ENCODE data around the gene CPT1C.

Gene CPT1C

DNA sequence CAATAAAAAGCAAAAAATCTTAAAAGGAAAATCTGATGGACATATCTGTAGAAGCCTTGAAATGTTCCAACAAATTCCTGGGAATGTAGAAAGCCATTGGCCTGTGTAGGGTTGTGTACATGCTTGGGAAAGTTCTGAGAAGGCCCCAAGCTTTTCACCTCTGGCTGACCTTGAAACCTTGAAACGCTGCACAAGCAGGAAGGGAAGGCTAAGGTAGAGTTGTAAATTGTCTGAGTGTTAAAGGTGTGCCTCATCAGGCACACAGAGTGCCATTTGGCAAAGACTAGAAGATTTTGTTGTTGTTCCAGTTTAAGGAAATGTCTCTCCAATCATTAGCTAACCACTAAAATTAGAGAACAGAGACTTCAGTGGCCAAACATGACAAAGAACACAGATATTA is 61.8 kb downstream of the CPT1C start:
- peaks cover 24% of the 10 kb centered on the region for H3K4me1 ChIP-seq (ENCODE audit: control insufficient read depth, insufficient read depth, low read length)
- no peak overlapping the region for H3K4me3 ChIP-seq (ENCODE audit: low read length)
- H3K9ac ChIP-seq (ENCODE audit: low read length): no peak overlapping the region
- no peaks in the 10 kb centered on the region for H3K27me3 ChIP-seq (replicated peaks; ENCODE audit: control insufficient read depth, insufficient read depth, low read length)
- no peaks in the 10 kb centered on the region for H3K36me3 ChIP-seq (ENCODE audit: control insufficient read depth, insufficient read depth, low read length, severe bottlenecking)
- H3K9me3 ChIP-seq (ENCODE audit: control insufficient read depth, low read length): peaks cover 7% of the 10 kb centered on the region
- no peak for DNase-seq (ENCODE audit: low read depth)

DNA sequence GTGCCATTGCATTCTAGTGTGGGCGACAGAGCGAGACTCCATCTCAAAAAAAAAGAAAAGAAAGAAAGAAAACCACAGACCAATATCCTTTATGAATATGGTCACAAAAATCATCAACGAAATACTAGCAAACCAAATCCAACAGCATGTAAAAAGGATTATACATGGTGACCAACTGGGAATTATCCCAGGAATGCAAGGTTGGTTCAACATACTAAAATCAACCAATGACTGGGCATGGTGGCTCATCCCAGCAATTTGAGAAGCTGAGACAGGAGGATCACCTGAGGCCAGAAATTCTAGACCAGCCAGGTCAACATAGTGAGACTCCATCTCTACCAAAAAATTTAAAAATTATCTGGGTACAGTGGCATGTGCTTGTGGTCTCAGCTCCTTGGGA is 65.0 kb downstream of the CPT1C start:
- DNase-seq (ENCODE audit: low read depth): no peak
- Histone ChIP-seq H3K36me3 (ENCODE audit: control insufficient read depth, insufficient read depth, low read length, severe bottlenecking) (no peaks in the 10 kb centered on the region), H3K4me3 (ENCODE audit: low read length) (no peak overlapping the region), H3K4me1 (ENCODE audit: control insufficient read depth, insufficient read depth, low read length) (peaks cover 29% of the 10 kb centered on the region), H3K9ac (ENCODE audit: low read length) (peak overlapping the region; percentile 20), H3K9me3 (ENCODE audit: control insufficient read depth, low read length) (peaks cover 7% of the 10 kb centered on the region), H3K27me3 (replicated peaks; ENCODE audit: control insufficient read depth, insufficient read depth, low read length) (no peaks in the 10 kb centered on the region)

DNA sequence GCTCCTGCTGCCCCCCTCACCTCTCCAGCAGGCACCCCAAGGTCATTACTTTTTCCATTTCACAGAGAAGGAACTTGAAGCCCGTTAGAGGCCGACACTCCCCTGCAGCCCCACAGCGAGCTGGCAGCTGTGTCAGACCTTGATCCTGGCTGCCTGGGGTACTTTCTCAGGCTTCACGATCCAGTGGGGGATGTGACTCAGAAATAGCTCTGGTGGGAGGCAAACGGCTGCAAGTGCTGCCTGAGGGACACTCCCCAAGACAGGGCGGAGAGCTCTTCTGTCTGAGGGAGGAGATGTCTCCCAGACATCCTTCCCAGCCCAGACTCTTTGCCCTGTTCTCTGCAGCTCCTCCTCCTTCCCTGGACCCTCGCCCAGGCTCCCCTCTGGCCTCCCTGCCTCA is 67.4 kb downstream of the CPT1C start:
- Histone ChIP-seq H3K9ac (ENCODE audit: low read length) (peak overlapping the region; percentile 73), H3K36me3 (ENCODE audit: control insufficient read depth, insufficient read depth, low read length, severe bottlenecking) (no peaks in the 10 kb centered on the region), H3K4me1 (ENCODE audit: control insufficient read depth, insufficient read depth, low read length) (peaks cover 34% of the 10 kb centered on the region), H3K27me3 (replicated peaks; ENCODE audit: control insufficient read depth, insufficient read depth, low read length) (no peaks in the 10 kb centered on the region), H3K9me3 (ENCODE audit: control insufficient read depth, low read length) (peaks cover 7% of the 10 kb centered on the region), H3K4me3 (ENCODE audit: low read length) (no peak overlapping the region)
- DNase-seq (ENCODE audit: low read depth): peak; percentile 42

DNA sequence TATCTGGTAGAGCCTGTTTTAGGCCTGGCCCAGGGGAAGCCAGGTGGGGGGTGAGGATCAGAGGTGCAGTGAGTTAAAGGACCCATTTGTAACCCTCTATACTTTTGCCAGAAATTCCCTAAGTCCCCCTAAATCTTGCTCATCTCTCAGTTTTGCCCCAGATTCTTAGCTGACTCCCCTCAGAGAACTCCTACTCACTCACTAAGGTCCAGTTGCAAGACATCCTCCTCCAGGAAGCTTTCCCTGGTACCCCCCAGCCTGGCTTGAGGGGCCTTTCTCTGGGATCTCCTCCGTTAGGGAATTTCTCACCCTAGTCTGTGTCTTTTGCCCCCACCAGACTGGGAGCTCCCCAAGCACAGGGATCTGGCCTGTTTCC is 70.3 kb downstream of the CPT1C start:
- DNase-seq (ENCODE audit: low read depth): no peak
- peak overlapping the region; percentile 84 for H3K9ac ChIP-seq (ENCODE audit: low read length)
- H3K4me1 ChIP-seq (ENCODE audit: control insufficient read depth, insufficient read depth, low read length): peaks cover 44% of the 10 kb centered on the region
- H3K4me3 ChIP-seq (ENCODE audit: low read length): peak overlapping the region; percentile 3
- H3K36me3 ChIP-seq (ENCODE audit: control insufficient read depth, insufficient read depth, low read length, severe bottlenecking): no peaks in the 10 kb centered on the region
- H3K27me3 ChIP-seq (replicated peaks; ENCODE audit: control insufficient read depth, insufficient read depth, low read length): no peaks in the 10 kb centered on the region
- no peaks in the 10 kb centered on the region for H3K9me3 ChIP-seq (ENCODE audit: control insufficient read depth, low read length)

DNA sequence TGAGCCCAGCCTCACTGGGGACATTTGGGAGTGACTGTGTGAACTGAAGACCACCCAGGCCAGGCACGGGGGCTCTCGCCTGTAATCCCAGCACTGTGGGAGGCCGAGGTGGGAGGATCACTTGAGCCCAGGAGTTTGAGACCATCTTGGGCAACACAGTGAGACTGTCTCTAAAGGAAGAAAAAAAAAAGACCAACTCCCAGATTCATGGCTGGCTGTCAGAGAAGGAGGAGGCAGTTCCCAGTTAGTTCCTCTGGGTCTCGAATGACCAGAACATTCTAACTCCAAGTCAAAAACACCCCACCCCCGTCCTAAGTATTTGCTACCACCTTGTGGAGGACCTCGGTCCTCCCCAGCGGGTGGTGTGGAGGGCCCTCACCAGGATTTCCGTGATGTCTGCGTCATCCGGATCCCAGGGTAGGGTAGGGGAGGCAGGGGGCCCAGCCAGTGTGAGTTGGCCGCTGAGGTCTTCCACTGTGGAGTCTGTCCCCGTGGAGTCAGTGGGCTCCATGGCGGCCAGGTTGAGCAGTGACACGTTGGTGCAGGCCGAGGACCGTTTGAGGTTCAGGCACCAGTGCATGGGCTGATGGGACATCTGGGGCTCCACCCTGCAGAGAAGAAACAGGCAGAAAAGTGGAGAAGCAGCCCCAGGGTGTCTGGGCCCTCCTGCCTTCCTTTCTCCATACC is 70.9 kb downstream of the CPT1C start:
- H3K4me1 ChIP-seq (ENCODE audit: control insufficient read depth, insufficient read depth, low read length): peaks cover 40% of the 10 kb centered on the region
- H3K9ac ChIP-seq (ENCODE audit: low read length): peak overlapping the region; percentile 84
- no peaks in the 10 kb centered on the region for H3K9me3 ChIP-seq (ENCODE audit: control insufficient read depth, low read length)
- peak overlapping the region; percentile 3 for H3K4me3 ChIP-seq (ENCODE audit: low read length)
- no peaks in the 10 kb centered on the region for H3K36me3 ChIP-seq (ENCODE audit: control insufficient read depth, insufficient read depth, low read length, severe bottlenecking)
- no peak for DNase-seq (ENCODE audit: low read depth)
- H3K27me3 ChIP-seq (replicated peaks; ENCODE audit: control insufficient read depth, insufficient read depth, low read length): no peaks in the 10 kb centered on the region

DNA sequence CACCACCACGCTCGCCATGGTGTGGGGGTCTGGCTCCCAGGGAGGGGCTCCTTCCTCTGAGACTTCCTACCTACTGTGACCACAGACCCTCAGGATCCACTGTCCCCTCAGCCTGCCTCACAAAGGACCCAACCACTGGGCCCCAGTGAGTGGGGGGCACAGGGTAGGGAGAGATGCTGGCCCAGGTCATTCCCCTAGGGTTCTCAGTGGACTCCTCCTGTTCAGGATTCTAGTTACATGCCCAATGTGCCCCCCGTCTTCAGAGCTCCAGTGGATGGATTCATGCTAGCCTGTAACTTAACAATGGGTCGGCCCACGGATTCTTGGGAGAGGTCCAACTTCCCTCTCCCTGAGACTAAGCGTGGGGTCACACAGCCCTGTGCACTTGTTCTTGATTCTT is 72.3 kb downstream of the CPT1C start, which contains the start of gene TSKS:
TSKS (minus strand) TSS at position 77 of the 400 bp plus-strand sequence; CDS start at position 18, 59 bp downstream.
- H3K9me3 ChIP-seq (ENCODE audit: control insufficient read depth, low read length): no peaks in the 10 kb centered on the region
- peaks cover 36% of the 10 kb centered on the region for H3K4me1 ChIP-seq (ENCODE audit: control insufficient read depth, insufficient read depth, low read length)
- no peaks in the 10 kb centered on the region for H3K36me3 ChIP-seq (ENCODE audit: control insufficient read depth, insufficient read depth, low read length, severe bottlenecking)
- no peak within 1 kb of the TSS for H3K4me3 ChIP-seq (ENCODE audit: low read length)
- H3K9ac ChIP-seq (ENCODE audit: low read length): peak within 1 kb of the TSS; percentile 84
- DNase-seq (ENCODE audit: low read depth): no peak
- no peaks in the 10 kb centered on the region for H3K27me3 ChIP-seq (replicated peaks; ENCODE audit: control insufficient read depth, insufficient read depth, low read length)
